Esophagus muscularis mucosa (tissue), 3 donors: ENCODE data around the gene SST.

Experiments used
- EP300 ChIP-seq: sonication (generic); formaldehyde crosslinking; IDR thresholded peaks from one replicate; pipeline ENCODE4 v1.6.1; 2017; ENCODE audit warnings: antibody characterized with exemption
- TF ChIP-seq, protein P1 (sequence below), 3 experiments: fragments of 200-600 bp in 2 of 3; fragments of 450-650 bp in 1 of 3; sonication (generic) in 2 of 3; IDR thresholded peaks; one replicate each; pipeline ENCODE4 v1.5.1; 2017 to 2019; ENCODE audit warnings: antibody characterized with exemption in 3 of 3, mild to moderate bottlenecking in 2 of 3, moderate library complexity in 1 of 3

DNA sequence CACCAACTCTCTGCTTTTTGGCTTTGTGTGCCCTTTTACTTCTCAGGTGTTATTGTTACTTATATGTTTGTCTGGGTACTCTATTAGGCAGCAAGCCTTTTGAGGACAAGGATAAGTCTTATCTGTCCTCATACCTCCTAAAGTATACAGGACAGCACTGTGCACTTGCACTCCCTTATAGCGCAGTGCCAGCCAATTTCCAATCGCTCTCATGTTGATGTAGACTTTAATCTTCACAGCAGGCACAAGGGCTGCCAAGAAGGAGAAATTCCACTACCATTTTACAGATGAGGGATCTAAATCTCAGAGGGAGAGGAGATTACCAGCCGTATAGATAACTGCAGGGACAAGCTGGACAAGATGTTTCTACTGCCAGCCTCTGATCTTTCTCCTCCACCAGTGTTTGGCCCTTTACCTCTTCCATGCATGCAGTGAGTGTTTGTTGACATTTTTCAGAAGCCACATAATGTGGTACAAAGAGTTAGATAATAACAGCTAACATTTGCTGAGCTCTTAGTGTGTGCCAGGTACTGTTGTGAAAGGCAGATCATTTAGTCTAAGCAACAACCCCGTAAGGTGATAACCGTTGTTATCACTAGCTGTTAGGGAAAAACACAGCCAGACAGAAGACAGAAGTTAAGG lies 30.1 kb downstream of the SST start:
- no peak for TF ChIP-seq EP300
- TF ChIP-seq, protein P1, sequence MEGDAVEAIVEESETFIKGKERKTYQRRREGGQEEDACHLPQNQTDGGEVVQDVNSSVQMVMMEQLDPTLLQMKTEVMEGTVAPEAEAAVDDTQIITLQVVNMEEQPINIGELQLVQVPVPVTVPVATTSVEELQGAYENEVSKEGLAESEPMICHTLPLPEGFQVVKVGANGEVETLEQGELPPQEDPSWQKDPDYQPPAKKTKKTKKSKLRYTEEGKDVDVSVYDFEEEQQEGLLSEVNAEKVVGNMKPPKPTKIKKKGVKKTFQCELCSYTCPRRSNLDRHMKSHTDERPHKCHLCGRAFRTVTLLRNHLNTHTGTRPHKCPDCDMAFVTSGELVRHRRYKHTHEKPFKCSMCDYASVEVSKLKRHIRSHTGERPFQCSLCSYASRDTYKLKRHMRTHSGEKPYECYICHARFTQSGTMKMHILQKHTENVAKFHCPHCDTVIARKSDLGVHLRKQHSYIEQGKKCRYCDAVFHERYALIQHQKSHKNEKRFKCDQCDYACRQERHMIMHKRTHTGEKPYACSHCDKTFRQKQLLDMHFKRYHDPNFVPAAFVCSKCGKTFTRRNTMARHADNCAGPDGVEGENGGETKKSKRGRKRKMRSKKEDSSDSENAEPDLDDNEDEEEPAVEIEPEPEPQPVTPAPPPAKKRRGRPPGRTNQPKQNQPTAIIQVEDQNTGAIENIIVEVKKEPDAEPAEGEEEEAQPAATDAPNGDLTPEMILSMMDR (IDR thresholded peaks at IDR 0.05), result no peak
